Neural cell (in vitro differentiated cells): ENCODE data around the gene VASH1. TPM values are rescaled to one million over a fixed set of nuclear protein-coding genes. Genes with fewer than 3 reads are reported as not detected.

ENCODE experiments used
- H2AFZ ChIP-seq: fragments of 200-600, 300-800 bp; sonication (generic), shearing (Covaris generic); 2 replicates; pipeline ENCODE4 v1.6.0; 2014; ENCODE audit warnings: low read depth, mild to moderate bottlenecking, antibody characterized with exemption, low read length, moderate library complexity
- H3F3A ChIP-seq: fragments of 200-600 bp; shearing (Covaris generic); 2 replicates; pipeline ENCODE4 v1.6.1; 2016; ENCODE audit warnings: mild to moderate bottlenecking, moderate library complexity, mixed read lengths, antibody characterized with exemption, low read length; ENCODE audit not compliant: insufficient read depth, poor library complexity, severe bottlenecking
- H3K27ac ChIP-seq: fragments of 200-600, 300-800 bp; sonication (generic), shearing (Covaris generic); 2 replicates; pipeline ENCODE4 v1.5.1; 2014; ENCODE audit warnings: mild to moderate bottlenecking, low read length, moderate library complexity
- H3K27me3 ChIP-seq: fragments of 300-800, 200-600 bp; sonication (generic), shearing (Covaris generic); 2 replicates; pipeline ENCODE4 v1.6.0; 2014; ENCODE audit warnings: mild to moderate bottlenecking, low read depth, low read length, moderate library complexity; ENCODE audit not compliant: insufficient read depth
- H3K36me3 ChIP-seq: fragments of 300-800, 200-600 bp; sonication (generic), shearing (Covaris generic); 2 replicates; pipeline ENCODE4 v1.5.1; 2014; ENCODE audit warnings: mild to moderate bottlenecking, antibody characterized with exemption, low read length, moderate library complexity; ENCODE audit not compliant: insufficient read depth
- H3K4me2 ChIP-seq: fragments of 300-800, 200-600 bp; sonication (generic), shearing (Covaris generic); 2 replicates; pipeline ENCODE4 v1.6.0; 2014; ENCODE audit warnings: mild to moderate bottlenecking, low read length
- H3K4me3 ChIP-seq: fragments of 300-800, 200-600 bp; sonication (generic), shearing (Covaris generic); 2 replicates; pipeline ENCODE4 v1.5.1; 2014; ENCODE audit warnings: mild to moderate bottlenecking, low read length, moderate library complexity
- H3K79me2 ChIP-seq: fragments of 200-600 bp; shearing (Covaris generic); replicated peaks from 2 replicates; pipeline ENCODE4 v1.6.0; 2014; ENCODE audit warnings: mild to moderate bottlenecking, low read length, moderate library complexity; ENCODE audit not compliant: insufficient read depth
- H3K9ac ChIP-seq: fragments of 300-800, 200-600 bp; sonication (generic), shearing (Covaris generic); 2 replicates; pipeline ENCODE4 v1.6.1; 2016; ENCODE audit warnings: mild to moderate bottlenecking, low read length, mixed read lengths
- H3K9me2 ChIP-seq: fragments of 200-600 bp; shearing (Covaris generic); 2 replicates; pipeline ENCODE4 v1.6.1; 2016; ENCODE audit warnings: mild to moderate bottlenecking, low read length, mixed read lengths; ENCODE audit not compliant: insufficient read depth
- H3K9me3 ChIP-seq: fragments of 200-600, 300-800 bp; sonication (generic), shearing (Covaris generic); 2 replicates; pipeline ENCODE4 v1.6.1; 2016; ENCODE audit warnings: mild to moderate bottlenecking, mixed run types, low read length, moderate library complexity, mixed read lengths
- H4K20me1 ChIP-seq: fragments of 200-600 bp; shearing (Covaris generic); 2 replicates; pipeline ENCODE4 v1.6.1; 2016; ENCODE audit warnings: mild to moderate bottlenecking, mixed run types; ENCODE audit not compliant: insufficient read depth
- CTCF ChIP-seq: fragments of 450-650 bp; IDR thresholded peaks from 2 replicates; pipeline ENCODE4 v1.5.1; 2014; ENCODE audit warnings: antibody characterized with exemption, mild to moderate bottlenecking, moderate library complexity; ENCODE audit not compliant: poor library complexity, severe bottlenecking
- EP300 ChIP-seq: fragments of 450-650 bp; conservative IDR thresholded peaks from 2 replicates; pipeline ENCODE4 v1.6.1; 2014; ENCODE audit warnings: antibody characterized with exemption, mild to moderate bottlenecking, moderate library complexity; ENCODE audit not compliant: poor library complexity, severe bottlenecking
- EZH2 ChIP-seq: fragments of 200-600, 300-800 bp; shearing (Covaris generic), sonication (generic); IDR thresholded peaks from 2 replicates; pipeline ENCODE4 v1.6.1; 2014; ENCODE audit warnings: antibody characterized with exemption, low read length, borderline replicate concordance, mild to moderate bottlenecking; ENCODE audit not compliant: insufficient read depth, poor library complexity, severe bottlenecking
- MXI1 ChIP-seq: fragments of 450-650 bp; conservative IDR thresholded peaks from 2 replicates; pipeline ENCODE4 v1.6.1; 2014; ENCODE audit warnings: antibody characterized with exemption, mild to moderate bottlenecking; ENCODE audit not compliant: poor library complexity, severe bottlenecking
- POLR2AphosphoS5 ChIP-seq: IDR thresholded peaks from 2 replicates; pipeline ENCODE4 v1.6.1; 2012
- RAD21 ChIP-seq: fragments of 450-650 bp; conservative IDR thresholded peaks from 2 replicates; pipeline ENCODE4 v1.6.1; 2014; ENCODE audit warnings: antibody characterized with exemption, mild to moderate bottlenecking, moderate library complexity
- REST ChIP-seq: IDR thresholded peaks from 2 replicates; pipeline ENCODE4 v1.6.1; 2012; ENCODE audit warnings: borderline replicate concordance
- SMC3 ChIP-seq: fragments of 450-650 bp; conservative IDR thresholded peaks from 2 replicates; pipeline ENCODE4 v1.6.1; 2014; ENCODE audit warnings: antibody characterized with exemption, mild to moderate bottlenecking, moderate library complexity; ENCODE audit not compliant: poor library complexity
- TAF1 ChIP-seq: IDR thresholded peaks from 2 replicates; pipeline ENCODE4 v1.6.1; 2012; ENCODE audit warnings: low read depth
- polyA plus RNA-seq: library from polyadenylated mRNA; depleted of rRNA; stranded (reverse); fragments of >200 nt; gene quantifications from 2 replicates; pipeline ENCODE4 v1.2.3, GENCODE V29; 2014

Gene VASH1
- polyA plus RNA-seq, 1 donor from 2014 or later: 26.8 TPM

DNA sequence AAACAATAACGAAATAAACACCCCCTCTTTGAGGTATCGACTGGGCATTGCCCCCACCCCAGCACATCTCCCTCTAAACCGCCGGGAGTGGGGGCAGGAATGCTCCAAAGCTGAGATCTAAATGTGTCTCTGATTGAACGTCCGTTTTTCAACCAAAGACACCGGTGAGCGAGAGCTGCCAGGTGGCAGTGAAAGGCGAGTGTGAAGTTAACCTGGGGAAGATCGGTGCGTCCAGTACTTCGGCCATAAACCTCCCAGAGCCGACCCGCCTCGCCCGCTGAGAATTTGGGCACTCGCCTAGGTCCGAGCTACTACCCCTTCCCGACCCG is 50.8 kb downstream of the VASH1 start:
- no peaks in the 10 kb centered on the region for H3K36me3 ChIP-seq
- peak overlapping the region; percentile 83 for H3K9ac ChIP-seq
- no peaks in the 10 kb centered on the region for H3K9me2 ChIP-seq
- TF ChIP-seq REST (no peak), MXI1 (no peak), CTCF (no peak), EP300 (no peak), SMC3 (no peak), EZH2 (no peak), RAD21 (no peak), TAF1 (no peak), POLR2AphosphoS5 (no peak)
- no peaks in the 10 kb centered on the region for H3K9me3 ChIP-seq
- H3K27me3 ChIP-seq: no peaks in the 10 kb centered on the region
- peak overlapping the region; percentile 95 for H3K4me3 ChIP-seq
- H3K4me2 ChIP-seq: peak overlapping the region; percentile 65
- no peaks in the 10 kb centered on the region for H4K20me1 ChIP-seq
- H3K79me2 ChIP-seq: no peaks in the 10 kb centered on the region
- H3K27ac ChIP-seq: no peak overlapping the region
- peak overlapping the region; percentile 46 for H2AFZ ChIP-seq
- no peaks in the 10 kb centered on the region for H3F3A ChIP-seq

DNA sequence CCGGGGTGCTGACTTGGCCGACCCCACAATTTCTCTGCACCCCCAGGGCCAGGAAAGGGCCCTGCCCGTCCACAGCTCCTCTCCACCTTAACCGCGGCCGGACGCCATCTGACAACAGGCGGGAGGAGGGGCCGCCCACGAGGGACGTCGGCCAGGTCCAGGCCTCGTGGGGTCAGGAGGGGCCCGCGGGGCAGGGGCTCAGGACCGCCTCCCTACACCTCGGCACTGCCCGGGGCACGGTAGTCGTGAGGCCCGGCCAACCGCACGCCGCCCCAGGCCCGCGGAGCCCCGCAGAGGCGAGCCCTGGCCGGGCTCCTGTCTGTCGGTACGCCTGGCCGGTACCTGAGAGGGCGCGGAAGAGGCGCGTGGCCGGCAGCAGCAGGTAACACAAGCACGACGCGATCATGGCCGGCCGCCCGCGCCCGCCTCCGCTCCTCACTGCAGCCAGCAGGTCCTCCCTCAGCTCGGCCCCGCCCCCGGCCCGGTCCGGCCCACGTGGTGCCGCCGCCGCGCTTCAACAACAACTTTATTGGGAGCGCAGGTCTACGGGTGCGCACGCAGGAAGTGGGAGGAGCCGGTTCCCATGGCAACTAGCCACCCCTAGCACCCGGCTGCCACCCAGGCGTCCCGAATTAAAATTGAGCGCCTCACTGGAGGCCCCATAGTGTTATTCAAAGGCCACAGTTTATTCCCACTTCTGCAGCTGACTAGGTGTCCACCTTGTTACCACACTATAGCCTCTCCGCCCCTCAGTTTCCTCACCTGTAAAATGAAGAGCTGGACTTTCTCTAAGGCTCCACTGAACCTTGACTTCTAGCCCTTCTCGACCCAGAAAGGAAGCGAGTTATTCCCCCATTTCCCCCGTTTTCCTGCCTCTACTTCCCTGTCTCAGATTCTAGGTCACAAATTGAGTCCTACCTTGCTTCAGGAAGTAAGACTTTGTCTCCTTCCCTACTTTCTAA is 51.4 kb downstream of the VASH1 start, which contains the start of gene ANGEL1:
TSS of gene ANGEL1 (minus strand) at position 461 of the 962 bp plus-strand sequence. CDS start at position 406, 55 bp downstream.
- H3K9me3 ChIP-seq: no peaks in the 10 kb centered on the region
- no peaks in the 10 kb centered on the region for H4K20me1 ChIP-seq
- no peaks in the 10 kb centered on the region for H3K36me3 ChIP-seq
- no peaks in the 10 kb centered on the region for H3K27me3 ChIP-seq
- H3K4me3 ChIP-seq: peak within 1 kb of the TSS; percentile 95
- peak within 1 kb of the TSS; percentile 67 for H2AFZ ChIP-seq
- no peaks in the 10 kb centered on the region for H3K9me2 ChIP-seq
- H3K4me2 ChIP-seq: peak within 1 kb of the TSS; percentile 65
- TF ChIP-seq REST: peak; percentile 25
- peak; percentile 15 for TF ChIP-seq RAD21
- TF ChIP-seq EP300: peak; percentile 78
- peak; percentile 17 for TF ChIP-seq CTCF
- no peak for TF ChIP-seq SMC3
- TF ChIP-seq TAF1: peak; percentile 59
- TF ChIP-seq MXI1: peak; percentile 92
- TF ChIP-seq POLR2AphosphoS5: peak; percentile 90
- TF ChIP-seq EZH2: no peak
- H3K79me2 ChIP-seq: no peaks in the 10 kb centered on the region
- no peak within 1 kb of the TSS for H3K27ac ChIP-seq
- H3F3A ChIP-seq: no peaks in the 10 kb centered on the region
- H3K9ac ChIP-seq: peak within 1 kb of the TSS; percentile 83
